ENCODE results near the gene LCT. TPM values are rescaled to one million over a fixed set of nuclear protein-coding genes. Genes with fewer than 3 reads are reported as not detected.
"Not testable (repeated sequence)": the region's sequence is repeated elsewhere in the genome, so short reads cannot be mapped to it uniquely, and the experiment has no call there.

LCT gene
- total RNA-seq, 1 experiment from 2014 or later: not detected

DNA sequence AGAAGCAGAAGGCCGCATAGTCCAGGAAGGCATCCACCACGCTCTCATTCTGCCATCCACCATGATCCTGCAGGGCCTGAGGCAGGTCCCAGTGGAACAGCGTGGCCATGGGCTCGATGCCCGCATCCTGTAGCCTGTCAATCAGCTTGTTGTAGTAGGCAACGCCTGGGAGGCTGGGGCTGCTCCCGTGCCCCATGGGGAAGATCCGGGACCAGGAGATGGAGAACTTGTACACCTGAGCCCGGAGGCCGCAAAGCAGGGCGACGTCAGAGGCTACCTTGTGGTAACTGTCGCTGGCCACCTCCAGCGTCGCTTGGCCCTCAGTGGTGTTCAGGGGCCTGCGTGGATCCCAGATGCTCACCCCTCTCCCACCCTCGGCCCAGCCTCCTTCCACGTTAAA, 19.5 kb downstream of the LCT start:
- TF ChIP-seq, protein P1, sequence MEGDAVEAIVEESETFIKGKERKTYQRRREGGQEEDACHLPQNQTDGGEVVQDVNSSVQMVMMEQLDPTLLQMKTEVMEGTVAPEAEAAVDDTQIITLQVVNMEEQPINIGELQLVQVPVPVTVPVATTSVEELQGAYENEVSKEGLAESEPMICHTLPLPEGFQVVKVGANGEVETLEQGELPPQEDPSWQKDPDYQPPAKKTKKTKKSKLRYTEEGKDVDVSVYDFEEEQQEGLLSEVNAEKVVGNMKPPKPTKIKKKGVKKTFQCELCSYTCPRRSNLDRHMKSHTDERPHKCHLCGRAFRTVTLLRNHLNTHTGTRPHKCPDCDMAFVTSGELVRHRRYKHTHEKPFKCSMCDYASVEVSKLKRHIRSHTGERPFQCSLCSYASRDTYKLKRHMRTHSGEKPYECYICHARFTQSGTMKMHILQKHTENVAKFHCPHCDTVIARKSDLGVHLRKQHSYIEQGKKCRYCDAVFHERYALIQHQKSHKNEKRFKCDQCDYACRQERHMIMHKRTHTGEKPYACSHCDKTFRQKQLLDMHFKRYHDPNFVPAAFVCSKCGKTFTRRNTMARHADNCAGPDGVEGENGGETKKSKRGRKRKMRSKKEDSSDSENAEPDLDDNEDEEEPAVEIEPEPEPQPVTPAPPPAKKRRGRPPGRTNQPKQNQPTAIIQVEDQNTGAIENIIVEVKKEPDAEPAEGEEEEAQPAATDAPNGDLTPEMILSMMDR (conservative IDR thresholded peaks at IDR 0.05): no peak
- no peak for TF ChIP-seq EZH2 (IDR thresholded peaks at IDR 0.05; ENCODE audit: low read depth)
- Histone ChIP-seq H3K4me3 (no peak overlapping the region), H3K4me2 (no peak overlapping the region), H3F3A (ENCODE audit: insufficient read depth, low read depth) (no peaks in the 10 kb centered on the region), H3K9me3 (ENCODE audit: insufficient read depth, low read depth) (no peaks in the 10 kb centered on the region), H3K79me2 (ENCODE audit: low read depth) (no peaks in the 10 kb centered on the region), H3K36me3 (ENCODE audit: low read depth) (no peaks in the 10 kb centered on the region), H3K27me3 (ENCODE audit: insufficient read depth, low read depth) (peaks cover 55% of the 10 kb centered on the region), H3K4me1 (replicated peaks; ENCODE audit: insufficient read depth) (no peaks in the 10 kb centered on the region), H2AFZ (no peak overlapping the region), H3K27ac (no peak overlapping the region), H4K20me1 (ENCODE audit: insufficient read depth) (no peaks in the 10 kb centered on the region), H3K9me2 (ENCODE audit: insufficient read depth) (no peaks in the 10 kb centered on the region)
- ChIA-PET POLR2A (ENCODE audit: unreplicated experiment) (no interaction called here), CTCF (no interaction called here)
- DNase-seq: no peak
- intact Hi-C loops (cut with micrococcal nuclease; ENCODE audit: unreplicated experiment): no loop called here
- BruUV-seq (replicated peaks): no TSS peak

DNA sequence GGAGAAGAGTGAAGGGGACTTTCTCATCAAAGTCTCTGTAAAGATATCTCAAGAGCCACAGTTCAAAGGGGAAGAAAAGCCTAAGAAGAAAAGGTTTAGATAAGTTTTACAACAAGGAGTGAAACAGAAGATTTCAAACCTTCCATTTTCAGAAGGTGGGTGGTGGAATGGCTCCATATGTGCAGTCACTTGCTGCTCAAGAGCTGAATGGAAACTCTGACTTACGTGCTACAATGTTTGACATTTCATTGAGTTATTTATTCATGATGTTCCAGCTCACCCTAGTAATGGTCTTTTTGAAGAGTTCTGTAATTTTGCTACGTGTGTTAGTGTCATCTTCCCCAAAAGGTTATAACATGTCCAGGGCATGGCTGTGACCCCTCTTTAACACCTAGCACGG, 21.7 kb downstream of the LCT start:
- H3K36me3 ChIP-seq (ENCODE audit: low read depth): no peaks in the 10 kb centered on the region
- no peaks in the 10 kb centered on the region for H3F3A ChIP-seq (ENCODE audit: insufficient read depth, low read depth)
- no peak overlapping the region for H3K27ac ChIP-seq
- no peak overlapping the region for H3K4me3 ChIP-seq
- no peaks in the 10 kb centered on the region for H4K20me1 ChIP-seq (ENCODE audit: insufficient read depth)
- H3K4me1 ChIP-seq (replicated peaks; ENCODE audit: insufficient read depth): no peaks in the 10 kb centered on the region
- H3K9me3 ChIP-seq (ENCODE audit: insufficient read depth, low read depth): no peaks in the 10 kb centered on the region
- ChIA-PET CTCF (no interaction called here), POLR2A (ENCODE audit: unreplicated experiment) (no interaction called here)
- H3K4me2 ChIP-seq: no peak overlapping the region
- TF ChIP-seq, protein P1 (conservative IDR thresholded peaks at IDR 0.05): no peak
- no peak for TF ChIP-seq EZH2 (IDR thresholded peaks at IDR 0.05; ENCODE audit: low read depth)
- no TSS peak for BruUV-seq (replicated peaks)
- H3K27me3 ChIP-seq (ENCODE audit: insufficient read depth, low read depth): peaks cover 49% of the 10 kb centered on the region
- DNase-seq: no peak
- intact Hi-C loops (cut with micrococcal nuclease; ENCODE audit: unreplicated experiment): no loop called here
- no peaks in the 10 kb centered on the region for H3K79me2 ChIP-seq (ENCODE audit: low read depth)
- no peak overlapping the region for H2AFZ ChIP-seq
- H3K9me2 ChIP-seq (ENCODE audit: insufficient read depth): no peaks in the 10 kb centered on the region

DNA sequence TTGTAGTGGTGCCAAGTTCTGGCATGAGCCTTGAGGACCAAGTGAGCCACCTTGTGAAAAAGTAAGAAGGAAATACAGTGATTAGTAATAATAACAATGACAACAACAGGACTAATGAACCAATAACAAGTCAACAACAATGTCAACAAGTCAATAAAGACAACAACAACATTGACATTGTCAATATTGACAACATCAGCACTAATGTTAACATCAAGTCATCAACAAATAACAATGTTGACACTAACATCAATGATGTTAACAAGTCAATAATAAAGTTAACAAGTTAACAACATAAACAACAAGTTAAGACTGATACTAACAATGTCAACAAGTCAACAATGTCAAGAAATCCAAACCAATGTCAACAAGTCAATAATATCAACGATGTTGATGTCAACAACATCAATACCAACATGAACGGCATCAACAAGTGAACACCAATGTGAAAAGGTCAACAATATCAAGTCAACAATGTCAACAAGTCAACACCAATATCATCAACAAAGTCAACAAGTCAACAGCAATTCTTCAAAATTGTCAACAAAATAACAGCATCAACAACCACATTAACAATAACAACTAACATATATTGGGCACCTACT, 24.0 kb downstream of the LCT start:
- no peak overlapping the region for H2AFZ ChIP-seq
- no peak for DNase-seq
- no TSS peak for BruUV-seq (replicated peaks)
- H3K9me2 ChIP-seq (ENCODE audit: insufficient read depth): no peaks in the 10 kb centered on the region
- H3K36me3 ChIP-seq (ENCODE audit: low read depth): no peaks in the 10 kb centered on the region
- H3K27ac ChIP-seq: no peak overlapping the region
- no peaks in the 10 kb centered on the region for H4K20me1 ChIP-seq (ENCODE audit: insufficient read depth)
- ChIA-PET CTCF (no interaction called here), POLR2A (ENCODE audit: unreplicated experiment) (no interaction called here)
- no peak for TF ChIP-seq EZH2 (IDR thresholded peaks at IDR 0.05; ENCODE audit: low read depth)
- TF ChIP-seq, protein P1 (conservative IDR thresholded peaks at IDR 0.05): no peak
- no peak overlapping the region for H3K4me3 ChIP-seq
- H3K27me3 ChIP-seq (ENCODE audit: insufficient read depth, low read depth): peaks cover 50% of the 10 kb centered on the region
- no peaks in the 10 kb centered on the region for H3K79me2 ChIP-seq (ENCODE audit: low read depth)
- no peaks in the 10 kb centered on the region for H3K4me1 ChIP-seq (replicated peaks; ENCODE audit: insufficient read depth)
- H3F3A ChIP-seq (ENCODE audit: insufficient read depth, low read depth): no peaks in the 10 kb centered on the region
- H3K9me3 ChIP-seq (ENCODE audit: insufficient read depth, low read depth): no peaks in the 10 kb centered on the region
- no peak overlapping the region for H3K4me2 ChIP-seq
- intact Hi-C loops (cut with micrococcal nuclease; ENCODE audit: unreplicated experiment): no loop called here

DNA sequence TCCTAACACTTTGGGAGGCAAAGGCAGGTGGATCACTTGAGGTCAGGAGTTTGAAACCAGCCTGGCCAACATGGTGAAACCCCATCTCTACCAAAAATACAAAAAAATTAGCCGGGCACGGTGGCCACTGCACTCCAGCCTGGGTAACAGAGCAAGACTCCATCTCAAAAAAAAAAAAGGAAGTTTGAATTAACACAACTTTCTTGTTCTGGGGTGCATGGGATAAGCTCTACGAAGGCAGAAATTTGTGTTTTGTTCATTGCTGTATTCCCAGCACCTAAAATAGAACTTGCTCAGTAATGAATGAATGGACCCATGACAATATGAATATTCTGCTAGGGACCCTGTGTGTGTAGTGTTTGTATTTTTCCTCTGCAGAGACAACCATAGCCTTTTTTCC, 29.1 kb downstream of the LCT start:
- H2AFZ ChIP-seq; H3F3A ChIP-seq (ENCODE audit: insufficient read depth, low read depth); intact Hi-C loops (cut with micrococcal nuclease; ENCODE audit: unreplicated experiment); H3K9me3 ChIP-seq (ENCODE audit: insufficient read depth, low read depth); CTCF ChIA-PET; H4K20me1 ChIP-seq (ENCODE audit: insufficient read depth); H3K4me1 ChIP-seq (replicated peaks; ENCODE audit: insufficient read depth); H3K79me2 ChIP-seq (ENCODE audit: low read depth); H3K4me3 ChIP-seq; H3K36me3 ChIP-seq (ENCODE audit: low read depth); POLR2A ChIA-PET (ENCODE audit: unreplicated experiment); H3K27ac ChIP-seq; BruUV-seq (replicated peaks); H3K4me2 ChIP-seq; DNase-seq; H3K9me2 ChIP-seq (ENCODE audit: insufficient read depth): not testable (repeated sequence)
- peaks cover 33% of the 10 kb centered on the region for H3K27me3 ChIP-seq (ENCODE audit: insufficient read depth, low read depth)

Data from PC-9 (cell line).